Spleen (tissue), 11 donors: ENCODE measurements around the gene CUL9. TPM values are rescaled to one million over a fixed set of nuclear protein-coding genes. Genes with fewer than 3 reads are reported as not detected.

Source experiments
- DNase-seq: peaks from one replicate; pipeline ENCODE4 v3.0.0-alpha.2; 2020
- H3K27ac ChIP-seq, 8 donors: fragments of 200-600 bp; sonication (generic) in 7 of 8; 1 replicate in 4 of 8; 2 replicates in 4 of 8; pipeline versions ENCODE4 v1.5.0 to v1.8.0; 2016 to 2021; ENCODE audit warnings: inconsistent platforms in 4 of 8, mild to moderate bottlenecking in 4 of 8, moderate library complexity in 1 of 8
- H3K27me3 ChIP-seq, 7 donors: fragments of 200-600 bp; sonication (generic) in 6 of 7; replicated peaks in 1 of 7; 1 replicate in 4 of 7; 2 replicates in 3 of 7; pipeline versions ENCODE4 v1.5.0 to v1.8.0; 2016 to 2021; ENCODE audit warnings: inconsistent platforms in 3 of 7, mild to moderate bottlenecking in 1 of 7
- H3K36me3 ChIP-seq, 6 donors: fragments of 200-600 bp; sonication (generic) in 5 of 6; 1 replicate in 4 of 6; 2 replicates in 2 of 6; pipeline versions ENCODE4 v1.5.0 to v1.8.0; 2016 to 2021; ENCODE audit warnings: inconsistent platforms in 2 of 6
- H3K4me1 ChIP-seq, 6 donors: fragments of 200-600 bp; sonication (generic) in 5 of 6; 1 replicate in 3 of 6; 2 replicates in 3 of 6; pipeline versions ENCODE4 v1.5.0 to v1.8.0; 2016 to 2021; ENCODE audit warnings: inconsistent platforms in 3 of 6
- H3K4me3 ChIP-seq, 8 donors: fragments of 200-600 bp; sonication (generic) in 7 of 8; 1 replicate in 4 of 8; 2 replicates in 4 of 8; pipeline versions ENCODE4 v1.5.0 to v1.8.0; 2016 to 2021; ENCODE audit warnings: inconsistent platforms in 4 of 8, mild to moderate bottlenecking in 4 of 8, moderate library complexity in 2 of 8
- H3K9me3 ChIP-seq, 8 donors: fragments of 200-600 bp; sonication (generic) in 7 of 8; 1 replicate in 4 of 8; 2 replicates in 4 of 8; pipeline versions ENCODE4 v1.5.0 to v1.8.0; 2016 to 2021; ENCODE audit warnings: inconsistent platforms in 4 of 8
- CTCF ChIP-seq, 11 experiments: fragments of 200-600 bp in 7 of 11; fragments of 450-650 bp in 4 of 11; sonication (generic) in 4 of 11; IDR thresholded peaks in 8 of 11; conservative IDR thresholded peaks in 3 of 11; 1 replicate in 7 of 11; 2 replicates in 4 of 11; pipeline versions ENCODE4 v1.4.0 to v1.8.0; 2016 to 2021; ENCODE audit warnings: antibody characterized with exemption in 11 of 11, inconsistent platforms in 4 of 11, mild to moderate bottlenecking in 1 of 11
- POLR2A ChIP-seq, 3 donors: fragments of 450-650 bp; IDR thresholded peaks; one replicate each; pipeline ENCODE4 v1.5.1; 2017; ENCODE audit warnings: antibody characterized with exemption in 3 of 3, mild to moderate bottlenecking in 1 of 3
- POLR2AphosphoS5 ChIP-seq, 3 donors: sonication (generic); formaldehyde crosslinking; IDR thresholded peaks; one replicate each; pipeline ENCODE4 v1.5.1; 2017; ENCODE audit warnings: antibody characterized with exemption in 3 of 3
- WGBS, 5 donors: extraction: QIAGEN DNeasy Blood & Tissue Kit in 3 of 5; methylation state at CpG; one replicate each; pipeline versions ENCODE4 v1.1.5 to v1.1.7; 2013 to 2018; 5-methylcytosine and 5-hydroxymethylcytosine counted together
- intact Hi-C: fragments of 100-400 bp; cut with DNase I; formaldehyde crosslinking; loops from one replicate; pipeline ENCODE4 v1.15.0; 2023; ENCODE audit warnings: low total_unique reads
- polyA plus RNA-seq, 3 donors: library from polyadenylated mRNA; stranded (reverse); fragments of 200-250 nt; gene quantifications; one replicate each; pipeline ENCODE4 v1.2.1, GENCODE V29; 2013
- total RNA-seq, 7 donors: library from RNA; depleted of rRNA in 3 of 7; stranded (reverse); fragments of >200 nt in 3 of 7; fragmentation: NEBNext Ultra II Directional in 4 of 7; extraction: Animal tissue kit (Norgen Biotek cat#: 25700) in 4 of 7; gene quantifications; one replicate each; pipeline versions ENCODE4 v1.1.0 to v1.2.1, GENCODE V29; 2016 to 2021
- donor health status: healthy with polysubstance abuse.
- donor health status: DM: no; HTN: no; CAD: no; lungs with moderate emphysema.
- donor health status: DM: no; HTN: no; CAD: no.
- donor health status: Bipolar disorder and iron deficiency.
- donor health status: healthy.
- donor health status: DM: no; HTN: no; CAD: no.
- donor health status: DM: yes; HTN: yes; CAD: no.

CUL9 gene
- total and polyA plus RNA-seq, 10 donors = 50.4 to 145 (median 69.1) TPM

GRCh38 chr6:43176423-43176786 is 5.6 kb upstream of the CUL9 start:
- TF ChIP-seq CTCF (IDR thresholded peaks at IDR 0.05 in 8 of 11, conservative IDR thresholded peaks at IDR 0.05 in 3 of 11) (no peak), POLR2A (IDR thresholded peaks at IDR 0.05) (no peak), POLR2AphosphoS5 (IDR thresholded peaks at IDR 0.05) (peak in 1 of 3 donors; percentile 36)
- intact Hi-C loops = no loop called here
- H3K27me3 ChIP-seq = no peaks in the 10 kb centered on the region
- DNase-seq = no peak
- H3K27ac ChIP-seq = peak overlapping the region in 7 of 8 donors; percentile 88 to 99 (median 99)
- H3K9me3 ChIP-seq = no peaks in the 10 kb centered on the region
- H3K4me1 ChIP-seq = peaks cover 33 to 60% (median 47%) of the 10 kb centered on the region in 6 donors
- peak overlapping the region in 1 of 8 donors; percentile 7 for H3K4me3 ChIP-seq
- peaks cover 4 to 62% (median 54%) of the 10 kb centered on the region in 6 donors for H3K36me3 ChIP-seq
- WGBS, 5 donors = 94 to 97% (median 96%) methylated on average over 6 of the region's 6 CpGs

- no peaks in the 10 kb centered on the region for H3K9me3 ChIP-seq
- no peak for DNase-seq
- H3K27me3 ChIP-seq = no peaks in the 10 kb centered on the region
- H3K36me3 ChIP-seq = peaks cover 4 to 62% (median 54%) of the 10 kb centered on the region in 6 donors
- no peak overlapping the region for H3K4me3 ChIP-seq
- H3K4me1 ChIP-seq = peaks cover 37 to 65% (median 52%) of the 10 kb centered on the region in 6 donors
- TF ChIP-seq CTCF (IDR thresholded peaks at IDR 0.05 in 8 of 11, conservative IDR thresholded peaks at IDR 0.05 in 3 of 11) (no peak), POLR2AphosphoS5 (IDR thresholded peaks at IDR 0.05) (peak in 1 of 3 donors; percentile 46)
- WGBS, 5 donors = 86 to 93% (median 90%) methylated on average over 12 of the region's 12 CpGs
- intact Hi-C loops = no loop called here
- H3K27ac ChIP-seq = peak overlapping the region in 1 of 8 donors; percentile 4
Measured at GRCh38 chr6:43178150-43178549, 3.8 kb upstream of the CUL9 start.

- no peaks in the 10 kb centered on the region for H3K27me3 ChIP-seq
- peaks cover 36 to 65% (median 51%) of the 10 kb centered on the region in 6 donors for H3K4me1 ChIP-seq
- peaks cover 4 to 63% (median 55%) of the 10 kb centered on the region in 6 donors for H3K36me3 ChIP-seq
- intact Hi-C loops = no loop called here
- H3K27ac ChIP-seq = peak overlapping the region in 3 of 8 donors; percentile 4 to 12 (median 4)
- 92 to 94% (median 93%) methylated on average over 20 of the region's 20 CpGs for WGBS, 5 donors
- DNase-seq = no peak
- no peaks in the 10 kb centered on the region for H3K9me3 ChIP-seq
- no peak overlapping the region for H3K4me3 ChIP-seq
- peak in 1 of 3 donors; percentile 33 for TF ChIP-seq POLR2AphosphoS5 (IDR thresholded peaks at IDR 0.05)
- no peak for TF ChIP-seq CTCF (IDR thresholded peaks at IDR 0.05 in 8 of 11, conservative IDR thresholded peaks at IDR 0.05 in 3 of 11)
Measured at GRCh38 chr6:43178951-43179830, 2.8 kb upstream of the CUL9 start.

GRCh38 chr6:43180058-43180457 is 1.9 kb upstream of the CUL9 start:
- Histone ChIP-seq H3K4me1 (peaks cover 31 to 65% (median 51%) of the 10 kb centered on the region in 6 donors), H3K9me3 (no peaks in the 10 kb centered on the region), H3K27ac (peak overlapping the region in 2 of 8 donors; percentile 89 to 90), H3K27me3 (no peaks in the 10 kb centered on the region), H3K4me3 (no peak overlapping the region), H3K36me3 (peaks cover 4 to 71% (median 54%) of the 10 kb centered on the region in 6 donors)
- no peak for DNase-seq
- intact Hi-C loops = no loop called here
- WGBS, 5 donors = 80 to 89% (median 83%) methylated on average over 7 of the region's 7 CpGs
- TF ChIP-seq POLR2AphosphoS5 (IDR thresholded peaks at IDR 0.05) (peak in 1 of 3 donors; percentile 4), POLR2A (IDR thresholded peaks at IDR 0.05) (no peak)
